Lung (tissue), 12 donors: Measurements from ENCODE around the gene SLC8A1. TPM values are rescaled to one million over a fixed set of nuclear protein-coding genes. Genes with fewer than 3 reads are reported as not detected.
A peak's percentile ranks its signal among the peaks of the same experiment; 100 is the strongest.

Experiments
- ATAC-seq: fragments of 200-7000 bp; cut with Tn5 transposase; one replicate; pipeline ENCODE4 v1.9.1; 2020; ENCODE audit warnings: moderate number of reproducible peaks; ENCODE audit not compliant: insufficient read depth, low FRiP score
- DNase-seq, 3 donors: peaks; one replicate each; pipeline ENCODE4 v3.0.0-alpha.2; 2013 to 2017
- H3K27ac ChIP-seq, 2 donors: one replicate each; pipeline ENCODE4 v1.5.1; 2013; ENCODE audit warnings: mild to moderate bottlenecking in 2 of 2, moderate library complexity in 2 of 2, control low read depth in 1 of 2, inconsistent platforms in 1 of 2, low read depth in 1 of 2, low read length in 1 of 2
- H3K27me3 ChIP-seq, 3 donors: one replicate each; pipeline ENCODE4 v1.5.1; 2013; ENCODE audit warnings: low read length in 2 of 3; ENCODE audit not compliant: control insufficient read depth in 3 of 3, insufficient read depth in 3 of 3
- H3K36me3 ChIP-seq, 4 donors: one replicate each; pipeline ENCODE4 v1.5.1; 2013; ENCODE audit warnings: low read length in 4 of 4, mild to moderate bottlenecking in 1 of 4, moderate library complexity in 1 of 4; ENCODE audit not compliant: control insufficient read depth in 4 of 4, insufficient read depth in 4 of 4
- H3K4me1 ChIP-seq, 5 donors: one replicate each; pipeline ENCODE4 v1.5.1; 2013; ENCODE audit warnings: low read length in 5 of 5, mild to moderate bottlenecking in 2 of 5, moderate library complexity in 1 of 5; ENCODE audit not compliant: control insufficient read depth in 5 of 5, insufficient read depth in 5 of 5
- H3K4me3 ChIP-seq: one replicate; pipeline ENCODE4 v1.5.1; 2013; ENCODE audit warnings: mild to moderate bottlenecking, control low read depth, moderate library complexity
- H3K9ac ChIP-seq, 2 donors: one replicate each; pipeline ENCODE4 v1.5.1; 2013; ENCODE audit warnings: low read length in 2 of 2, control low read depth in 1 of 2; ENCODE audit not compliant: insufficient read depth in 1 of 2
- H3K9me3 ChIP-seq, 4 donors: one replicate each; pipeline ENCODE4 v1.5.1; 2013; ENCODE audit warnings: low read length in 3 of 4, mild to moderate bottlenecking in 1 of 4, moderate library complexity in 1 of 4; ENCODE audit not compliant: control insufficient read depth in 4 of 4, insufficient read depth in 3 of 4
- CTCF ChIP-seq: IDR thresholded peaks from 2 replicates; pipeline ENCODE4 v1.5.1; 2012; ENCODE audit warnings: mild to moderate bottlenecking; ENCODE audit errors: control extremely low read depth, extremely low read depth
- WGBS, 2 donors: extraction: QIAGEN DNeasy Blood & Tissue Kit; methylation state at CpG; one replicate each; pipeline ENCODE4 v1.1.7; 2013; 5-methylcytosine and 5-hydroxymethylcytosine counted together
- polyA plus RNA-seq, 2 donors: library from polyadenylated mRNA; stranded (reverse); fragments of 200-250 nt; gene quantifications; one replicate each; pipeline ENCODE4 v1.2.1, GENCODE V29; 2013
- total RNA-seq, 2 donors: library from RNA; depleted of rRNA in 1 of 2; stranded (reverse); fragments of >200 nt in 1 of 2; gene quantifications; one replicate each; pipeline ENCODE4 v1.2.1, GENCODE V29; 2014 to 2021
- donor health status: control.
- donor health status: control.
- donor health status: Bipolar disorder and iron deficiency.
- donor health status: healthy.
- donor health status: DM: yes; HTN: yes; CAD: no.

The SLC8A1 gene
- total and polyA plus RNA-seq, 4 donors = 1.2 to 34.7 (median 18.4) TPM

- Histone ChIP-seq H3K27ac (peak overlapping the region in 1 of 2 donors; percentile 27), H3K27me3 (no peaks in the 10 kb centered on the region), H3K9ac (no peak overlapping the region), H3K4me3 (no peak overlapping the region), H3K36me3 (no peaks in the 10 kb centered on the region), H3K9me3 (no peaks in the 10 kb centered on the region), H3K4me1 (peaks cover 0 to 39% (median 2%) of the 10 kb centered on the region in 5 donors)
- TF ChIP-seq CTCF = no peak
- ATAC-seq (no peak), DNase-seq (no peak)
- WGBS, 2 donors = 70 to 77% methylated on average over 5 of the region's 5 CpGs
Observed at GRCh38 chr2:40348665-40349064, 103.2 kb downstream of the SLC8A1 start.

- ATAC-seq (no peak), DNase-seq (peak in 1 of 3 donors; percentile 39)
- Histone ChIP-seq H3K9ac (no peak overlapping the region), H3K36me3 (no peaks in the 10 kb centered on the region), H3K27me3 (no peaks in the 10 kb centered on the region), H3K27ac (peak overlapping the region in 1 of 2 donors; percentile 16), H3K4me3 (no peak overlapping the region), H3K9me3 (no peaks in the 10 kb centered on the region), H3K4me1 (peaks cover 0 to 33% (median 0%) of the 10 kb centered on the region in 5 donors)
- 70 to 71% methylated on average over 5 of the region's 5 CpGs for WGBS, 2 donors
- TF ChIP-seq CTCF = no peak
Observed at GRCh38 chr2:40348038-40348437, 103.9 kb downstream of the SLC8A1 start.

- DNase-seq (no peak), ATAC-seq (no peak)
- no peak for TF ChIP-seq CTCF
- WGBS, 2 donors = 84 to 87% methylated on average over 3 of the region's 3 CpGs
- H3K36me3 ChIP-seq = no peaks in the 10 kb centered on the region
- H3K9ac ChIP-seq = no peak overlapping the region
- no peaks in the 10 kb centered on the region for H3K9me3 ChIP-seq
- peak overlapping the region in 1 of 2 donors; percentile 80 for H3K27ac ChIP-seq
- H3K4me1 ChIP-seq = peaks cover 0 to 25% (median 0%) of the 10 kb centered on the region in 5 donors
- no peak overlapping the region for H3K4me3 ChIP-seq
- H3K27me3 ChIP-seq = no peaks in the 10 kb centered on the region
Observed at GRCh38 chr2:40346535-40347354, 105.1 kb downstream of the SLC8A1 start.
